NCI-H2227 (cell line): ENCODE results near the gene LUC7L2.
"Not testable (repeated sequence)": the region's sequence is repeated elsewhere in the genome, so short reads cannot be mapped to it uniquely, and the experiment has no call there.

Source experiments
- DNase-seq: peaks from one replicate; lab custom pipeline; 2025; ENCODE audit not compliant: unreplicated experiment; lab: John Stamatoyannopoulos, UW

The LUC7L2 gene

DNA sequence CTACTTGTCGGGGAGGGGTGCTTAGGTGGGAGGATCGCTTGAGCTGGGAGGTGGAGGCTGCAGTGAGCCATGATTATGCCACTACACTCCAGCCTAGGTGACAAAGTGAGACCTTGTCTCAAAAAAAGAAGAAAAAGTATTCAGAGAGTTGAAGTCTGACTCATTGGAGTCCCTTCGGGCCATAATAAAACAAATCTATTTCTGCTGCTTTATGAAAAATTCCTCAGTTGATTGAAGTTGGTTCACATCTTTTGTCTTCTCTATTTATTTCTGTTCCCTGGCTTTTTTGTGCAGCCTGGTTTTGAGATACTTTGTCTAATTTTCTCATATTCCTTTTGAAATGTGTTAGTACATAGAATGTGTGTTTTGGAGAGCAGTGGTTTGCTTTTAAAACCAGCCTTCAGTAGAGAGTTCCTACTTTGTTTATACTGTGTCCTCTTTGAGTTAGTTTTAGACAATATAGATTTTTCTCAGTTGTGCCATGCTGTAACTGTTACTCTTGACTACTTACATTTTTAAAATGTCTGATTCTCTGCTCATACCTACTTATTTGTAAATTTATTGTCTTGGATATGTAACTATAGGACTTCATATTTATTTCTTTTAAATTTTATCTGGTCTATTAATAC, 36.7 kb downstream of the LUC7L2 start:
- no peak for DNase-seq

DNA sequence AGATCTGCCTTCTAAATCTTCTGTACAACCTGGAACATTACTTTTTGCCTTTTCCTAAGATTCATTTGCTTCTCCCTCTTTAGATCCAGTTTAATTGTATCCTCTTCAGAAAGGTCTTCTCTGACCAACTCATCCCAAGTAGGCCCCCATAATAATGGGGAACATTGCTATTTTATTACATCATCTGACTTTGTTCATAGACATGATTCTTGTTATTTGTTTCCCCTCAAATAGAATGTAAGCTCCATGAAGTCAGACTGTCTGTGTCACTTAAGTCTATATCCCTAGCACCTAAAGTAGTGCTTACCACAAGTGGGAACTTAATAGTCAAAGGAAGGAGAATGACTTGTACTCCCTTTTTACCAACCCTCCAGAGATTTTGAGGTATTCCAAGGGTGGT, 37.5 kb downstream of the LUC7L2 start:
- DNase-seq = no peak

GRCh38 chr7:139403601-139404000, 43.9 kb downstream of the LUC7L2 start:
- DNase-seq = no peak

DNA sequence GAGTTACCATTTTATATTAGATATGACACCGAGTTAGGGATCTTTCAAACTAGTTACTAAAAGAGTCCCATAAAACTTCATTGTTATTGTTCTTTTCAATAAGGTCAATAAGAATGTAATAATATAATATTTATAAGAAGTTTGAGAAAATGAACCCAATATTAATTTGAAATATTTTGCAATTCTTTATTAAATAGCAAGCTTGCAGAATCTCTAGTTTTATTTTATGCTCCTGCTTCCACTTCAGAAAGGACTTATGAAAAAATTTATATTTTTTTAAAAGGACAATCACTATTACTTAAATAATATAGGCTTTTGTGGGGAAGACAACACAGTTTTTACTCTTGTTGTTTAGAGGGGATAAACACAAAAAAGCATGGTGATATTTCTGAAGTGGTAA, 47.9 kb downstream of the LUC7L2 start:
- no peak for DNase-seq

GRCh38 chr7:139414743-139415402, 55.2 kb downstream of the LUC7L2 start:
- not testable (repeated sequence) for DNase-seq

- DNase-seq = no peak
Observed at GRCh38 chr7:139416405-139416804, 56.7 kb downstream of the LUC7L2 start.

GRCh38 chr7:139417478-139417877, 57.8 kb downstream of the LUC7L2 start:
- no peak for DNase-seq

GRCh38 chr7:139421123-139421522, 61.4 kb downstream of the LUC7L2 start:
- DNase-seq = no peak

GRCh38 chr7:139422126-139422525, 62.4 kb downstream of the LUC7L2 start:
- DNase-seq = no peak

DNA sequence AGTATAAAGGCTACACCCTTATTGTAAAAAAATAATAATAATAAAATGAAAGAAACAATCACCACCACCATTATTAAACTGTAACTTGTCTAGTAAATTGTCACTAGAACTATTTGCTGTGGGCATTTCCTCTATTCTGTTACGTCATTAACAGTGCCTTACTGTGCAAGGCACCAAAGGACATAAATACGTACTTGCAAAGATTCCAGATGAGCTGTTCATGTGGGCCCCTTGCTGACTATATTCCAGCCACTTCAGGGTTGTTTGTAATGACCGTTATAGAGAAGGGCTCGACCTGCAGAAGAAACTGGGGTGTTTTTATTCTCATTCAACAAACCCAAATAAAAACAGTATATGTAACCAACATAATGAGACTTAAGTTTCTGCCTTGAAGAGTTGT, 63.4 kb downstream of the LUC7L2 start:
- no peak for DNase-seq

- no peak for DNase-seq
Observed at GRCh38 chr7:139424004-139424403, 64.3 kb downstream of the LUC7L2 start.

GRCh38 chr7:139425701-139426100, 66.0 kb downstream of the LUC7L2 start:
- DNase-seq = not testable (repeated sequence)

DNA sequence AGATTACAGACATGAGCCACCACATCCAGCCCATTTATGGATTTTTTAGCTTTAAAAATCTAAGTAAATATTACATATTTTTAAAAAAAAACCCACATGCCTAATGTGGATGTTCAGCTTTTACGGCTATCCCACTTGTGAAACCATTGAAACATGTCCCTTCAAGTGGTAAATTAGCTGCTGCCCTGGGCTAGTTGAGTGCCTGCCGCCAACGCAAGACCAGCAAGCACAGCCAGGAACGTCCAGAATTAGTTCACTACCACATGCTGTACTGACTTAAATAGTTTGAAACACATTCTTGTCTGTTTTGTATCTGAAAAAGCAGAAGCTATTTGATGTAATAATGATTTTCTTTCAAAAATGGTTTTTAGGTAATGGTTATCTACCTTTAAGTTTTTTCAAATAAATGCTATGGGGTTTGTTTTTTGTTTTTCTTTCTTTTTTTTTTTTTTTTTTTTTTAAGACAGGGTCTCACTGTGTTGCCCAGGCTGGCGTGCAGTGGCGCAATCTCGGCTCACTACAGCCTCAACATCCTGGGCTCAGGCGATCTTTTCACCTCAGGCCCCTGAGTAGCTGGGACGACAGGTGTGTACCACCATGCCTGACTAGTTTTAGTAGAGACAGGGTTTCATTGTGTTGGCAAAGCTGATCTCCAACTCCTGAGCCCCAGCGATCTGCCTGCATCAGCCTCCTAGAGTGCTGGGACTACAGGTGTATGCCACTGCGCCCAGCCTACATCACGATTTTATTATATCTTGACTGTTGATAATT, 66.7 kb downstream of the LUC7L2 start:
- DNase-seq = peak; percentile 16

DNA sequence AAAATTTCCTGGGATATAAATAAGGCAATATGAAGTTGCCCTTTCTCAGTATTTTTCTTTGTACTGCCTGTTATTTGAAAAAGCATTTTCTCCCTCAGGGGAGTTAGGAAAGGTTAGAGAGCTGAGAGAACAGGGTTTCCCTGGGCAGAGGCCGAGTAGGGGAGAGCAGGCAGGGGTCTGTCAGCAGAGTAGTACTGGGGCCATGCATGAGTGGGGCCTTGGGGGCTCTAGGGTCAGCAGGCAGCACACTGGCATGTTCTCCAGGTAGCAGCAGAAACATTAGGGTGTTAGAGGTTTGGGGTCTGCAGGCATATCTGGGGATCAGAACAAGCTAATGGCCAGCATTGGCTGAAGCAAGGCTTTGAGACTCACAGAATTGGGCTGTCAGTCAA, 67.3 kb downstream of the LUC7L2 start:
- DNase-seq = no peak

DNA sequence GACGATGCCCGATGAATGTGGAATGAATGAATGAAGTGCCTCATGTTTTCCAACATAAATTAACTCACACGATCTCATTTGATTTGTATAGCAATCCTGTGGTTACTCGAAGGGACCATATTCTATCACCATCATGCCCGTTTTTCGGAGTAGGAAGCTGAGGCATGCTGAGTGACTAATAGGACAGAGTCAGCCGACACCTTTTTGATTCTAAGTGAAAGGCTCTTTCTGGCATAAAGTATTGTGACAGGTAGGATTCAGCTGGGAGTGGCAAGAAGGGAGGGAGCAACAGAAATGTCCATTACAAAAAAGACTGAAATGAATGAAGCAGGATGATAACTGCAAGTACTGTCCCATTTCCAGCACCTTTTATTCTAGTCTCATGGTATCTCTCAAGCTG, 68.1 kb downstream of the LUC7L2 start:
- no peak for DNase-seq

- DNase-seq = not testable (repeated sequence)
Observed at GRCh38 chr7:139429735-139430134, 70.0 kb downstream of the LUC7L2 start.

GRCh38 chr7:139430443-139430842, 70.7 kb downstream of the LUC7L2 start:
- DNase-seq = no peak

DNA sequence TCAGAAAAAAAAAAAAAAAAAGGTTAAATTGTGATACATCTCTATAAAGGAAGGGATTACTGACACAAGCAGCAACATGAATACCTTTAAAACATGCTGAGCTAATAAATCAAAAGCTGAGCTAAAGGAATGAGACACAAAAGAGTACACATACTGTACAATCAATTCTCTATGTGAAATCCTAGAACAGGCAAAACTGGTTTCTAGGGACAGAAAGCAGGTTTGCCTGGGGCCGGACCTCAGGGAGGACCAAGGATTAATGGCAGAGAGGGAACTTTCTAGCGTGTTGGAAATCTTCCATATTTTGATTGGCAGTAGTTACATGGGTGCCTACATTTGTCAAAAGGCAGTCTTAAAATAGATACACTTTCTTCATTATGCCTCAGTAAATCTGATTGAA, 71.3 kb downstream of the LUC7L2 start:
- DNase-seq = no peak

DNA sequence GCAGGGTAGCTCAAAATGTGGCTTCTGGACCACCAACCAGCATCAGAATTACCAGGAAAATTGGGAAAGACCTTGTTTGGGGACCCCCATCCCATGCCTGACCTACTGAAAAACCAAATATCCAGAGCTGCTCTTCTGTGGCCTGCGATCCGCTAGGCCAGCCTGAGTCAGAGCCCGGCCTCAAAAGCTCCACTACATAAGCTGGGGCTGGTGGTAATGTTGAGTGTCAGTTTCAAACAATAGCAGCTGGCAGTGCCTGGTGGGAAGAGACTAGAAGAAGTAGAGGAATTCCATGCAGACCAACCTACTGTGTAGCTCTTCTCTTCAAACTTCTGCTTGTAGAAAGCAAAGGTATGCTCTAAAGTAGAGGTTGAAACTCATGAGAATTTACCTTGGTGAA, 71.8 kb downstream of the LUC7L2 start:
- DNase-seq = no peak

GRCh38 chr7:139436806-139437205, 77.1 kb downstream of the LUC7L2 start:
- DNase-seq = no peak

GRCh38 chr7:139439375-139439774, 79.7 kb downstream of the LUC7L2 start:
- DNase-seq = no peak

- no peak for DNase-seq
Observed at GRCh38 chr7:139441961-139442360, 82.3 kb downstream of the LUC7L2 start.
